HepG2 (cell line): Measurements from ENCODE around the gene GPBP1. TPM values are rescaled to one million over a fixed set of nuclear protein-coding genes. Genes with fewer than 3 reads are reported as not detected.

Experiments used
- ATAC-seq: fragments of 200-7000 bp; cut with Tn5 transposase; 3 replicates; pipeline ENCODE4 v1.9.1; 2020; ENCODE audit warnings: mild to moderate bottlenecking, moderate library complexity
- BruUV-seq: library from RNA; stranded (reverse); fragments of 400-500 nt; replicated peaks from 2 replicates; lab custom pipeline; 2021; lab: Mats Ljungman, UMichigan
- CTCF ChIA-PET: fragments of 300-600 bp; formaldehyde crosslinking; extraction: SDS; loops from one replicate; lab custom pipeline; 2021; ENCODE audit warnings: low total read pairs, inconsistent platforms, low intra/inter-chr PET ratio; lab: Yijun Ruan, JAX
- POLR2A ChIA-PET: fragments of 350-600 bp; sonication (Branson Sonifier 250); formaldehyde crosslinking; loops from one replicate; lab custom pipeline; 2020; ENCODE audit warnings: antibody characterized with exemption, inconsistent platforms; lab: Yijun Ruan, JAX
- DNase-seq: peaks from one replicate; pipeline ENCODE4 v3.0.0-alpha.2; 2015; ENCODE audit warnings: low spot score
- FAIRE-seq: peaks from 3 replicates; lab custom pipeline; 2011; peaks lifted over from hg19 to GRCh38; lab: Jason Lieb, UNC
- H2AFZ ChIP-seq: one replicate; pipeline ENCODE4 v1.6.1; 2011; ENCODE audit warnings: low read length, inconsistent platforms
- H3K27ac ChIP-seq: fragments of 300-600 bp; 3 replicates; pipeline ENCODE4 v1.8.0; 2011; ENCODE audit warnings: mixed run types, mild to moderate bottlenecking, mixed read lengths, low read length, inconsistent platforms; ENCODE audit not compliant: insufficient read depth; ENCODE audit errors: extremely low read length
- H3K27me3 ChIP-seq, 2 experiments: fragments of 200-600 bp in 1 of 2; 2 replicates in 1 of 2; 3 replicates in 1 of 2; pipeline versions ENCODE4 v1.6.0 to v1.8.0; 2011; ENCODE audit warnings: low read length in 2 of 2, mild to moderate bottlenecking in 2 of 2, moderate library complexity in 2 of 2, inconsistent platforms in 1 of 2; ENCODE audit not compliant: insufficient read depth in 2 of 2, control insufficient read depth in 1 of 2
- H3K36me3 ChIP-seq, 2 experiments: fragments of 200-600 bp in 1 of 2; replicated peaks in 1 of 2; 2 replicates in 1 of 2; 3 replicates in 1 of 2; pipeline versions ENCODE4 v1.5.1 to v1.8.0; 2011; ENCODE audit warnings: low read length in 2 of 2, inconsistent platforms in 1 of 2; ENCODE audit not compliant: insufficient read depth in 2 of 2, control insufficient read depth in 1 of 2
- H3K4me1 ChIP-seq: 2 replicates; pipeline ENCODE4 v1.5.1; 2012; ENCODE audit warnings: low read length, inconsistent platforms; ENCODE audit not compliant: insufficient read depth
- H3K4me2 ChIP-seq: 2 replicates; pipeline ENCODE4 v1.6.0; 2011; ENCODE audit warnings: low read depth, low read length, inconsistent platforms
- H3K4me3 ChIP-seq, 3 experiments: fragments of 200-600 bp in 1 of 3; sonication (generic), shearing (Covaris generic) in 1 of 3; replicated peaks in 1 of 3; 2 replicates each; pipeline ENCODE4 v1.5.1; 2011 to 2016; ENCODE audit warnings: low read length in 3 of 3, inconsistent platforms in 2 of 3, low read depth in 2 of 3, mild to moderate bottlenecking in 2 of 3, control low read depth in 1 of 3, mixed read lengths in 1 of 3; ENCODE audit not compliant: insufficient read depth in 1 of 3
- H3K79me2 ChIP-seq: one replicate; pipeline ENCODE4 v1.6.1; 2011; ENCODE audit warnings: low read length, inconsistent platforms; ENCODE audit not compliant: insufficient read depth
- H3K9ac ChIP-seq: 2 replicates; pipeline ENCODE4 v1.6.0; 2011; ENCODE audit warnings: mild to moderate bottlenecking, low read depth, low read length, inconsistent platforms; ENCODE audit not compliant: insufficient read depth
- H3K9me3 ChIP-seq: 2 replicates; pipeline ENCODE4 v1.5.1; 2012; ENCODE audit warnings: mild to moderate bottlenecking, low read length
- H4K20me1 ChIP-seq: 2 replicates; pipeline ENCODE4 v1.6.0; 2011; ENCODE audit warnings: inconsistent platforms, mild to moderate bottlenecking, low read length, moderate library complexity; ENCODE audit not compliant: insufficient read depth
- AKAP8 ChIP-seq: sonication (generic); formaldehyde crosslinking; IDR thresholded peaks from 2 replicates; pipeline ENCODE4 v1.5.1; 2020; ENCODE audit warnings: mild to moderate bottlenecking, missing genetic modification reagents
- MTF1 ChIP-seq: sonication (generic); formaldehyde crosslinking; IDR thresholded peaks from 2 replicates; pipeline ENCODE4 v1.5.0; 2020; ENCODE audit warnings: missing genetic modification reagents
- NR1H2 ChIP-seq: sonication (generic); formaldehyde crosslinking; IDR thresholded peaks from 2 replicates; pipeline ENCODE4 v1.8.1; 2022; ENCODE audit warnings: low read depth, missing genetic modification reagents, borderline replicate concordance
- SMAD1 ChIP-seq: sonication (generic); formaldehyde crosslinking; IDR thresholded peaks from 2 replicates; pipeline ENCODE4 v1.4.0; 2020; ENCODE audit warnings: missing genetic modification reagents, low read depth, mild to moderate bottlenecking, borderline replicate concordance
- ZNF160 ChIP-seq: sonication (generic); formaldehyde crosslinking; IDR thresholded peaks from 2 replicates; pipeline ENCODE4 v1.8.0; 2022; ENCODE audit warnings: mild to moderate bottlenecking, inconsistent platforms, missing genetic modification reagents
- ZNF292 ChIP-seq: sonication (generic); formaldehyde crosslinking; IDR thresholded peaks from 2 replicates; pipeline ENCODE4 v1.8.1; 2022; ENCODE audit warnings: mild to moderate bottlenecking, low read depth, missing genetic modification reagents, borderline replicate concordance
- ZNF451 ChIP-seq: sonication (generic); formaldehyde crosslinking; IDR thresholded peaks from 2 replicates; pipeline ENCODE4 v1.5.0; 2020; ENCODE audit warnings: mild to moderate bottlenecking, missing genetic modification reagents
- ZNF547 ChIP-seq: sonication (generic); formaldehyde crosslinking; IDR thresholded peaks from 2 replicates; pipeline ENCODE4 v1.5.1; 2020; ENCODE audit warnings: mild to moderate bottlenecking, missing genetic modification reagents
- ZNF652 ChIP-seq: IDR thresholded peaks from 2 replicates; pipeline ENCODE4 v1.6.1; 2016; ENCODE audit warnings: low read depth, borderline replicate concordance
- ZNF713 ChIP-seq: sonication (generic); formaldehyde crosslinking; IDR thresholded peaks from 2 replicates; pipeline ENCODE4 v1.4.0; 2020; ENCODE audit warnings: mild to moderate bottlenecking, missing genetic modification reagents
- WGBS: methylation state at CpG from one replicate; pipeline ENCODE4 v1.1.6; 2017; ENCODE audit warnings: low lambda C conversion rate; 5-methylcytosine and 5-hydroxymethylcytosine counted together
- in situ Hi-C: cut with HindIII; loops from 2 replicates; pipeline ENCODE4 v1.10.0; 2017; ENCODE audit warnings: low pct_unique_long_range_greater_than_20kb; ENCODE audit not compliant: extremely low pct_ligation_motif_present
- intact Hi-C: fragments of 100-400 bp; cut with micrococcal nuclease; formaldehyde crosslinking; loops from one replicate; pipeline ENCODE4 v1.10.0; 2022; ENCODE audit not compliant: unreplicated experiment
- polyA plus RNA-seq, 8 experiments: library from polyadenylated mRNA; depleted of rRNA in 3 of 8; stranded (reverse) in 7 of 8; unstranded in 1 of 8; fragments of >200 nt; fragmentation: Illumina TruSeq in 4 of 8; extraction: Trizol in 4 of 8; gene quantifications; 2 replicates each; pipeline versions ENCODE4 v1.2.1 to v1.2.3, GENCODE V29; 2011 to 2016; ENCODE audit warnings: low read depth in 4 of 8, missing spikeins in 1 of 8, mixed read lengths in 1 of 8; ENCODE audit not compliant: insufficient read depth in 1 of 8
- total RNA-seq, 5 experiments: library from RNA; depleted of rRNA; stranded (reverse); fragments of >200 nt; fragmentation: Illumina TruSeq; extraction: Trizol; gene quantifications; 2 replicates each; pipeline ENCODE4 v1.2.3, GENCODE V29; 2016; ENCODE audit warnings: low read depth in 1 of 5
- TF ChIP-seq, protein P1 (sequence below): IDR thresholded peaks from 2 replicates; pipeline ENCODE4 v1.6.1; 2016
- TF ChIP-seq, protein P2 (sequence below): sonication (generic); formaldehyde crosslinking; conservative IDR thresholded peaks from 2 replicates; pipeline ENCODE4 v1.4.0; 2020; ENCODE audit warnings: missing genetic modification reagents
- TF ChIP-seq, protein P3 (sequence below): sonication (generic); formaldehyde crosslinking; IDR thresholded peaks from 2 replicates; pipeline ENCODE4 v1.5.0; 2020; ENCODE audit warnings: missing genetic modification reagents
- TF ChIP-seq, protein P4 (sequence below): sonication (generic); formaldehyde crosslinking; conservative IDR thresholded peaks from 2 replicates; pipeline ENCODE4 v1.5.0; 2020; ENCODE audit warnings: missing genetic modification reagents

The GPBP1 gene
- total and polyA plus RNA-seq, 2 of the 13 experiments (the other 11 are each of a cell fraction or from before 2014, with no cell fraction given): 27.1 to 72.2 TPM

DNA sequence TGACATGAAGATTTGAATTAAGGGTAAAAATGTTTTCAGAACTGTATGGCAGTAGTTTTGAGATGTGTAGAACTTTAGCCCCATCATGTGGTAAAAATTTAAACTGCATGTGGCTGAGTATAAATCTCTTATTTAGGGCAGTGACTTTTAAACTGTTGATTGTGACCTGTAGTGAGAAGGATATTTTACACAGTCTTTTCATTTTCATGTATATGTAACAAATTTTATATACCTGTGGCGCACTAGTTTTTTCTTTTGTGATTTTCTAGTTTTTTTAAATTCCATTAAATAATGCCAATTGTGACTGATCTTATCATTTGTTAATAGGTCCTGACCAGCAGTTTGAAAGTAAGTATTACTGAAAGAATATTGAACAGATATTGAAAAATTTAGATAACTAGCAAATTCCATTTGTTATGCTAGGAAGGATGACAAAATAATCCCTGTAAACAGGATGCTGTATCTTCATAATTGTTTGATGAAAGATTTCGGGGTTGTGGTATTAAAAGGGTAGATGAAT lies 47.2 kb downstream of the GPBP1 start (continued):
- TF ChIP-seq ZNF451 (CRISPR knock-in tag) (no peak), ZNF160 (CRISPR knock-in tag) (no peak), ZNF292 (CRISPR knock-in tag) (no peak), MTF1 (CRISPR knock-in tag) (no peak)
- TF ChIP-seq, all 625 proteins: peak for 5

DNA sequence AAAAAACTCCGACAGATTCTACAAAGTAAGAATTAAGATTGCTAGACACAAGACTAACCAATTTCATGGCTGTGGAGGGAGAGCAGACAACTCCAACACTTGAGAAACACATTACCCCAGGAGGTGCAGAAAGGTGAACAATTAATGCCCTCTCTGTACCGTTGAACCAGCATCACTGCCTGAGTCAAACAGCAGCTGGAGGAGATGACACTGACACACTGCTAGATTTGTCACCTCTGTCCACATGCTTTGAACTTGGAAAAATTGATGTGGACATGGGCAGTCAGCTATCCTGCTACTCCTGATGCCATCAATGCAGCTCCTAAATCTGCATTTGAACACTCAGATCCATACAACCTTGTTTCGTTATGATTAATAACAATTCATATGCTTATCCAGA lies 51.7 kb downstream of the GPBP1 start:
- in situ Hi-C loops (no loop called here), intact Hi-C loops (no loop called here)
- no peak; the same call in 2 of the 3 replicates for ATAC-seq
- DNase-seq: no peak
- Histone ChIP-seq H4K20me1 (peaks cover 17% of the 10 kb centered on the region), H3K27ac (no peak overlapping the region), H3K4me2 (no peak overlapping the region), H3K4me1 (0 out of 2 replicates have a peak, but pooled peaks cover 3% of the 10 kb centered on the region), H2AFZ (no peak overlapping the region), H3K36me3 (peaks cover 5 to 25% of the 10 kb centered on the region in 2 experiments; a peak in 4 of 5 replicates), H3K27me3 (no peaks in the 10 kb centered on the region), H3K4me3 (no peak overlapping the region), H3K79me2 (peaks cover 57% of the 10 kb centered on the region), H3K9ac (no peak overlapping the region), H3K9me3 (no peaks in the 10 kb centered on the region)
- 90% methylated on average over 3 of the region's 3 CpGs for WGBS
- ChIA-PET CTCF (no interaction called here), POLR2A (no interaction called here)
- FAIRE-seq: no peak
- no TSS peak for BruUV-seq
- no peak for TF ChIP-seq NR1H2 (CRISPR knock-in tag)
- TF ChIP-seq, protein P1, sequence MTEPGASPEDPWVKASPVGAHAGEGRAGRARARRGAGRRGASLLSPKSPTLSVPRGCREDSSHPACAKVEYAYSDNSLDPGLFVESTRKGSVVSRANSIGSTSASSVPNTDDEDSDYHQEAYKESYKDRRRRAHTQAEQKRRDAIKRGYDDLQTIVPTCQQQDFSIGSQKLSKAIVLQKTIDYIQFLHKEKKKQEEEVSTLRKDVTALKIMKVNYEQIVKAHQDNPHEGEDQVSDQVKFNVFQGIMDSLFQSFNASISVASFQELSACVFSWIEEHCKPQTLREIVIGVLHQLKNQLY: no peak
- no peak for TF ChIP-seq AKAP8
- no peak for TF ChIP-seq ZNF547 (CRISPR knock-in tag)
- TF ChIP-seq ZNF713: no peak
- no peak for TF ChIP-seq ZNF652
- no peak for TF ChIP-seq SMAD1 (CRISPR knock-in tag)
- TF ChIP-seq, protein P2, sequence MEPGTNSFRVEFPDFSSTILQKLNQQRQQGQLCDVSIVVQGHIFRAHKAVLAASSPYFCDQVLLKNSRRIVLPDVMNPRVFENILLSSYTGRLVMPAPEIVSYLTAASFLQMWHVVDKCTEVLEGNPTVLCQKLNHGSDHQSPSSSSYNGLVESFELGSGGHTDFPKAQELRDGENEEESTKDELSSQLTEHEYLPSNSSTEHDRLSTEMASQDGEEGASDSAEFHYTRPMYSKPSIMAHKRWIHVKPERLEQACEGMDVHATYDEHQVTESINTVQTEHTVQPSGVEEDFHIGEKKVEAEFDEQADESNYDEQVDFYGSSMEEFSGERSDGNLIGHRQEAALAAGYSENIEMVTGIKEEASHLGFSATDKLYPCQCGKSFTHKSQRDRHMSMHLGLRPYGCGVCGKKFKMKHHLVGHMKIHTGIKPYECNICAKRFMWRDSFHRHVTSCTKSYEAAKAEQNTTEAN: no peak
- TF ChIP-seq, protein P3, sequence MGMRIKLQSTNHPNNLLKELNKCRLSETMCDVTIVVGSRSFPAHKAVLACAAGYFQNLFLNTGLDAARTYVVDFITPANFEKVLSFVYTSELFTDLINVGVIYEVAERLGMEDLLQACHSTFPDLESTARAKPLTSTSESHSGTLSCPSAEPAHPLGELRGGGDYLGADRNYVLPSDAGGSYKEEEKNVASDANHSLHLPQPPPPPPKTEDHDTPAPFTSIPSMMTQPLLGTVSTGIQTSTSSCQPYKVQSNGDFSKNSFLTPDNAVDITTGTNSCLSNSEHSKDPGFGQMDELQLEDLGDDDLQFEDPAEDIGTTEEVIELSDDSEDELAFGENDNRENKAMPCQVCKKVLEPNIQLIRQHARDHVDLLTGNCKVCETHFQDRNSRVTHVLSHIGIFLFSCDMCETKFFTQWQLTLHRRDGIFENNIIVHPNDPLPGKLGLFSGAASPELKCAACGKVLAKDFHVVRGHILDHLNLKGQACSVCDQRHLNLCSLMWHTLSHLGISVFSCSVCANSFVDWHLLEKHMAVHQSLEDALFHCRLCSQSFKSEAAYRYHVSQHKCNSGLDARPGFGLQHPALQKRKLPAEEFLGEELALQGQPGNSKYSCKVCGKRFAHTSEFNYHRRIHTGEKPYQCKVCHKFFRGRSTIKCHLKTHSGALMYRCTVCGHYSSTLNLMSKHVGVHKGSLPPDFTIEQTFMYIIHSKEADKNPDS (CRISPR knock-in tag): no peak
- TF ChIP-seq, protein P4, sequence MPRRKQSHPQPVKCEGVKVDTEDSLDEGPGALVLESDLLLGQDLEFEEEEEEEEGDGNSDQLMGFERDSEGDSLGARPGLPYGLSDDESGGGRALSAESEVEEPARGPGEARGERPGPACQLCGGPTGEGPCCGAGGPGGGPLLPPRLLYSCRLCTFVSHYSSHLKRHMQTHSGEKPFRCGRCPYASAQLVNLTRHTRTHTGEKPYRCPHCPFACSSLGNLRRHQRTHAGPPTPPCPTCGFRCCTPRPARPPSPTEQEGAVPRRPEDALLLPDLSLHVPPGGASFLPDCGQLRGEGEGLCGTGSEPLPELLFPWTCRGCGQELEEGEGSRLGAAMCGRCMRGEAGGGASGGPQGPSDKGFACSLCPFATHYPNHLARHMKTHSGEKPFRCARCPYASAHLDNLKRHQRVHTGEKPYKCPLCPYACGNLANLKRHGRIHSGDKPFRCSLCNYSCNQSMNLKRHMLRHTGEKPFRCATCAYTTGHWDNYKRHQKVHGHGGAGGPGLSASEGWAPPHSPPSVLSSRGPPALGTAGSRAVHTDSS (CRISPR knock-in tag): no peak
